Adrenal gland (tissue), 12 donors: Measurements from ENCODE around the gene SELPLG. TPM values are rescaled to one million over a fixed set of nuclear protein-coding genes. Genes with fewer than 3 reads are reported as not detected.
"Not testable (repeated sequence)": the region's sequence is repeated elsewhere in the genome, so short reads cannot be mapped to it uniquely, and the experiment has no call there.

Source experiments
- DNase-seq, 7 donors: peaks; one replicate each; pipeline ENCODE4 v3.0.0-alpha.2; 2019 to 2020
- H3K27ac ChIP-seq, 5 donors: fragments of 200-600 bp; sonication (generic) in 4 of 5; 1 replicate in 3 of 5; 2 replicates in 2 of 5; pipeline versions ENCODE4 v1.5.1 to v1.8.0; 2016 to 2020; ENCODE audit warnings: mild to moderate bottlenecking in 1 of 5
- H3K27me3 ChIP-seq: fragments of 200-600 bp; 2 replicates; pipeline ENCODE4 v1.8.0; 2021
- H3K36me3 ChIP-seq, 2 donors: fragments of 200-600 bp; replicated peaks in 1 of 2; 1 replicate in 1 of 2; 2 replicates in 1 of 2; pipeline versions ENCODE4 v1.5.1 to v1.8.0; 2018 to 2022
- H3K4me1 ChIP-seq, 2 donors: fragments of 200-600 bp; replicated peaks in 1 of 2; 1 replicate in 1 of 2; 2 replicates in 1 of 2; pipeline versions ENCODE4 v1.5.1 to v1.8.0; 2018 to 2021
- H3K4me3 ChIP-seq, 4 donors: fragments of 200-600 bp; sonication (generic) in 3 of 4; one replicate each; pipeline ENCODE4 v1.5.1; 2016 to 2018
- H3K9me3 ChIP-seq, 3 donors: fragments of 200-600 bp; sonication (generic) in 1 of 3; replicated peaks in 1 of 3; 1 replicate in 2 of 3; 2 replicates in 1 of 3; pipeline versions ENCODE4 v1.5.1 to v1.8.0; 2016 to 2021
- CTCF ChIP-seq, 6 experiments: fragments of 450-650 bp in 4 of 6; fragments of 200-600 bp in 2 of 6; sonication (generic) in 1 of 6; IDR thresholded peaks; 1 replicate in 5 of 6; 2 replicates in 1 of 6; pipeline versions ENCODE4 v1.5.1 to v1.8.0; 2016 to 2021; ENCODE audit warnings: antibody characterized with exemption in 6 of 6, mild to moderate bottlenecking in 2 of 6, moderate library complexity in 1 of 6
- POLR2A ChIP-seq, 2 donors: fragments of 450-650 bp; IDR thresholded peaks; one replicate each; pipeline ENCODE4 v1.6.1; 2017; ENCODE audit warnings: antibody characterized with exemption in 2 of 2, mild to moderate bottlenecking in 2 of 2, moderate library complexity in 1 of 2
- WGBS, 4 donors: extraction: QIAGEN DNeasy Blood & Tissue Kit in 2 of 4; methylation state at CpG; one replicate each; pipeline versions ENCODE4 v1.1.5 to v1.1.7; 2013 to 2017; 5-methylcytosine and 5-hydroxymethylcytosine counted together
- intact Hi-C, 2 donors: fragments of 100-400 bp; cut with DNase I; formaldehyde crosslinking; loops; one replicate each; pipeline versions ENCODE4 v1.14.1 to v1.15.0; 2022 to 2023
- polyA plus RNA-seq, 3 donors: library from polyadenylated mRNA; stranded (reverse); fragments of 200-250 nt in 2 of 3; fragments of 350-450 nt in 1 of 3; fragmentation: Illumina TruSeq in 1 of 3; extraction: RNeasy Lipid Tissue Mini Kit (QIAGEN cat#74804) in 1 of 3; gene quantifications; one replicate each; pipeline ENCODE4 v1.2.3, GENCODE V29; 2013 to 2014
- total RNA-seq, 9 donors: library from RNA; depleted of rRNA in 4 of 9; stranded (reverse); fragments of >200 nt in 4 of 9; fragments of 120-200 nt in 1 of 9; fragmentation: NEBNext Ultra II Directional in 1 of 9; extraction: Animal tissue kit (Norgen Biotek cat#: 25700) in 1 of 9; gene quantifications; one replicate each; pipeline versions ENCODE4 v1.1.0 to v1.2.4, GENCODE V29; 2013 to 2023
- donor health status: healthy with polysubstance abuse.
- donor health status: Bipolar disorder and iron deficiency.
- donor health status: DM: yes; HTN: yes; CAD: no.
- donor health status: DM: no; HTN: no; CAD: no.
- donor health status: DM: no; HTN: no; CAD: no.
- donor health status: DM: yes; HTN: yes; CAD: no.

SELPLG gene
- total and polyA plus RNA-seq, 12 donors: 1.5 to 46.1 (median 14.3) TPM

GRCh38 chr12:108633081-108633533 lies 587 bp downstream of the SELPLG start:
- H3K4me1 ChIP-seq: peaks cover 3 to 36% of the 10 kb centered on the region in 2 donors
- TF ChIP-seq POLR2A (IDR thresholded peaks at IDR 0.05) (no peak), CTCF (IDR thresholded peaks at IDR 0.05) (no peak)
- peak in 1 of 7 donors; percentile 3 for DNase-seq
- no peaks in the 10 kb centered on the region for H3K27me3 ChIP-seq
- H3K36me3 ChIP-seq: no peaks in the 10 kb centered on the region
- WGBS, 4 donors: 77 to 88% (median 79%) methylated on average over 7 of the region's 7 CpGs
- H3K27ac ChIP-seq: peak overlapping the region in 2 of 5 donors; percentile 5 to 57
- intact Hi-C loops: no loop called here
- peak overlapping the region in 1 of 4 donors; percentile 38 for H3K4me3 ChIP-seq
- H3K9me3 ChIP-seq: no peaks in the 10 kb centered on the region

- 80 to 94% (median 87%) methylated on average over 4 of the region's 4 CpGs for WGBS, 4 donors
- H3K36me3 ChIP-seq, H3K27me3 ChIP-seq, intact Hi-C loops, H3K9me3 ChIP-seq, H3K27ac ChIP-seq, H3K4me3 ChIP-seq: not testable (repeated sequence)
- H3K4me1 ChIP-seq: peaks cover 3 to 26% of the 10 kb centered on the region in 2 donors
- DNase-seq: peak in 1 of 7 donors; percentile 1
These were observed 2.4 kb downstream of the SELPLG start for GRCh38 chr12:108631261-108631660.

GRCh38 chr12:108630481-108631207 lies 3.0 kb downstream of the SELPLG start:
- no peaks in the 10 kb centered on the region for H3K36me3 ChIP-seq
- TF ChIP-seq CTCF (IDR thresholded peaks at IDR 0.05) (no peak), POLR2A (IDR thresholded peaks at IDR 0.05) (no peak)
- no peak overlapping the region for H3K4me3 ChIP-seq
- intact Hi-C loops: no loop called here
- peak overlapping the region in 2 of 5 donors; percentile 42 to 55 for H3K27ac ChIP-seq
- H3K4me1 ChIP-seq: peaks cover 3 to 26% of the 10 kb centered on the region in 2 donors
- H3K27me3 ChIP-seq: no peaks in the 10 kb centered on the region
- H3K9me3 ChIP-seq: no peaks in the 10 kb centered on the region
- DNase-seq: peak in 1 of 7 donors; percentile 5
- WGBS, 4 donors: 58 to 78% (median 61%) methylated on average over 9 of the region's 9 CpGs

GRCh38 chr12:108629824-108630476 lies 3.7 kb downstream of the SELPLG start:
- Histone ChIP-seq H3K4me3 (no peak overlapping the region), H3K4me1 (peaks cover 3 to 23% of the 10 kb centered on the region in 2 donors), H3K36me3 (no peaks in the 10 kb centered on the region), H3K9me3 (no peaks in the 10 kb centered on the region), H3K27me3 (no peaks in the 10 kb centered on the region), H3K27ac (peak overlapping the region in 2 of 5 donors; percentile 42 to 55)
- peak in 4 of 7 donors; percentile 28 to 68 (median 60) for DNase-seq
- intact Hi-C loops: no loop called here
- no peak for TF ChIP-seq CTCF (IDR thresholded peaks at IDR 0.05)
- no peak for TF ChIP-seq POLR2A (IDR thresholded peaks at IDR 0.05)
- WGBS, 4 donors: 56 to 72% (median 66%) methylated on average over 14 to 17 of the region's 17 CpGs
